Measurements from ENCODE around the gene OR13J1.
A peak's percentile ranks its signal among the peaks of the same experiment; 100 is the strongest.

OR13J1 gene

DNA sequence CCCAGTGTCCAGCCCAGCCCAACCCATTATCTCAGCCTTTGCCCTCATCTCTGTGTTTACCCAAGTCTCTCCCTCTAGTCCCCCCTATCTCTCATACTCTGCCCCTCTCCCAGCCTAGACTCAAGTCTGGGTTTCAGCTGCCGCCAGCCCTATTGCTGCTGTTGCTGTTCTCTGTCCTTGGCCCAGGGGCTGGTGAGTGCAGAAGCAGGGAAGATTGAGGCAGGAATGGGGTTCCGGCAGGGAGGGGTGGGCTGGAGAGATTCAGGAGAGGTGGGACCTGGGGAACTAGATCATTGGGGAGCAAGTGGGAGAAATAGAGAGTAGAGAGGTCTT, 40.5 kb downstream of the OR13J1 start:
- no peak for DNase-seq

DNA sequence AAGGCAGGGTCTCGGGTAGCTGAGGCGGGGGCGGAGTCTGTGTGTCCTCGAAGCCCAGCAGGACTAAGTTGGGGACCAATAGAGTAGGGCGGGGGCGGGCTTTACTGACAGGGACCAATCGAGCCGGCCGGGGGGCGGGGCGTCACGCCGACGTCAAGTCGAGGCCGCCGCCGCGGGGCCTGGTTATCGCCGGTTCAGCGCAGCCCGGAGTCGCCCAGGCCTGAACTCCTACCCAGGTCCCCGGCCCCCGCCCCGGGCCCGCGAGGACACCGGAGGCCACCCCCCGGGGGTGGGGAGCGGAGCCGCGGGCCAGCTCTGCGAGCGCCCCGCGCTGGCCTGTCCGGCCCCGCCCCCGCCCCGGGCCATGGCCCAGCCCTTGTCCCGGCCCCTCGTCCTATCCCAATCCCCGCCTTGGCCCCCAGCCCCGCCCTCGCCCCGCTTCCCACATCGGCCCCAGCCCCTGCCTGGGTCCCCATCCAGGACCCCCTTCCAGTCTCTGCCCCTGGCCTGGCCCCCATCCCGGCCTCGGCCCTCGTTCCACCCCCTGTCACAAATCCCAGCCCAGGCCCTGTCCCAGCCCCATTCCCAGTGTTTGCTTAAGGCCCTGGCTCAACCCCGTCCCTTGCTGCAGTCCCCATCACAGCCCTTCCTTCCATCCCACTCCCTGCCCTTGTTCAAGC, 41.0 kb downstream of the OR13J1 start, which contains the start of gene TMEM8B:
Gene TMEM8B, plus strand, starts transcription at position 145 of the 680 bp plus-strand sequence. Its CDS starts 220 bp downstream, at position 365.
- peak; percentile 95 for DNase-seq

GRCh38 chr9:35828716-35829083, 41.5 kb downstream of the OR13J1 start, which contains the start of gene FAM221B:
FAM221B (minus strand) TSS chr9:35828732; CDS start chr9:35826161, 2,571 bp downstream.
- DNase-seq = no peak

GRCh38 chr9:35827486-35827885, 42.7 kb downstream of the OR13J1 start:
- DNase-seq = no peak

GRCh38 chr9:35826071-35826701, 44.0 kb downstream of the OR13J1 start:
- no peak for DNase-seq

- DNase-seq = no peak
Observed at GRCh38 chr9:35822926-35823325, 47.3 kb downstream of the OR13J1 start.

DNA sequence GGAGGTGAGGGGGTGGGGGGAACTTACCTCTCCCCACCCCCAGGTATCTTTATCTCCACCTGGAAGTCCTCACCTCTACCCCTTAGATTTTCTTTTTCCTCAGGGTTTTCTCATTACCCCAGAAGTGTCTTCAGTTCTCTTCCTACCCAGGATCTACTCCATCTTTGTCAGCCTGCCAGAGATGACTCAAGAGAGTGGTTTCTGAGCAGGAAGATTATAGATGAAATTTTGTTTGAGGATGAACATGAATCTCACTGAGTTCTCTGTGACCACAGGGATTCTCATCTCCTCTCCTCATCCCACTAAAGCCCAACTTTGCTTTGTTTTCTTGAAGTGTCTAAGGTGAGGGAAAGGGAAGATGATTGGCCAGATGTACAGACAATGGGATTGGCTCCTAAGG, 50.1 kb downstream of the OR13J1 start:
- no peak for DNase-seq

All from T-helper 9 cell (primary cell).